ENCODE data around the gene ATG5.

The ATG5 gene

DNA sequence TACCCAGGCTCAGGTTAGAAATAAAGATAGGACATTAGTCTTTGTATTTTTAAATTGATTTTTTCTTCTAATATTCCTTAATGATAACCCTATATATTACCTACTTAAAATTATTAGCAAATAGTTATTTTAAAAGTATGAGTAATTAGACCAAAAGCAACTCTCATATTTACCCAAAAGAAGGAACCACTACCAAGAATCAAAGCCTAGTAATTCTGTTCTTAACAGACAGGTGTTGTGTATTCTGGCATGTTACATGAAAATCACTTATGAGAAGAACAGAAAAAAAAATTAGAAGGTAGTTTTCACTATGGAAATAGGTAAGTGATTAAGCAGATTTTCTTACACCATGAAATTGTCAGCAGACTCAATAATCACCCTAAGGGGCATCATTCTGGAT is 105.1 kb downstream of the ATG5 start:
- DNase-seq (ENCODE audit: low read depth) = no peak

DNA sequence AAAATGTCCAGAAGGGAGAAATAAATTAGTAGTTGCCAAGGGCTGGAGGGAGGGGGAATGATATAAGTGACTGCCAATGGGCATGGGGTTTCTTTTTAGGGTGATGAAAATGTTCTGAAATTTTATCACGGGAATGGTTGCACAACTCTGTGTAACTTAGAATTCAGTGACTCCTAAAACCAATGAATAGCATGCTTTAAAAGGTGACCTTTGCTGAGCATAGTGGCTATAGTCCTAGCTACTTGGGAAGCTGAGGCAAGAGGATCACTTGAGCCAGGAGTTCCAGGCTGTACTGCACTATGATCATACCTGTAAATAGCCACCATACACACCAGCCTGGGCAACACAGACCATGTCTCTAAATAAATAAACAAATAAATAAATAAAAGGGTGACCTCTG is 109.0 kb downstream of the ATG5 start:
- DNase-seq (ENCODE audit: low read depth) = no peak

DNA sequence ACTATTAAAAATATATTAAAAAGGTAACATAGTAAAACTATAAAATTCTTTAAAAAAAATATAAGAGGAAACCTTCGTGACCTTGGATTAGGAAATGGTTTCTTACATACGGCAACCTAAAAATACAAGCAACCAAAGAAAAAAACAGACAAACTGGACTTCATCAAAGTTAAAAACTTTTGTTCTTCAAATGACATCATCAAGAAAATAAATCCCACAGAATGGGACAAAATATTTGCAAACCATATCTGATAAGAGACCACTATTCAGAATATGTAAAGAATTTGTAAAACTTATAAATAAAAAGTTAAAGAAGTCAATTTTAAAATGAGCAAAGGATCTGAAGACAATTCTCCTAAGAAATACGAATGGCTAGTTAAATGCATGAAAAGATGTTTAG is 110.0 kb downstream of the ATG5 start:
- DNase-seq (ENCODE audit: low read depth) = no peak

DNA sequence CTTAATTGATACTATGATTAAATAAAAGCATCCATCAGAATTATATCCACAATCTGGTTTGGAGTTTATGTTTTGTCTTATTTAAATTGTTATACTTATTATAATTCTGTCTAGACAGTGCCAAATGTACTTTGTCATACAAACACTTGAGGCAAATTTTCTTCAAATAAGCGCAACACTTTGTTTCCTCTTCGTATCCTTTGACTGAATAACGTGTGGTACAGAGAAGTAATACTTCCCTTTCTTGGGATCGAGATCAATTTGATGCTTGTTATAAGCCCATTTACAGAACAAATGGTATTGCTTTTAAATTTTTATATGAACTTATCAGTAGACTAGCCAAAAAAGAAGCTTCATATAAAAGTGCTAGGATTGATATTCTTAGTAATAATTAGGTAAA is 111.0 kb downstream of the ATG5 start:
- DNase-seq (ENCODE audit: low read depth) = no peak

DNA sequence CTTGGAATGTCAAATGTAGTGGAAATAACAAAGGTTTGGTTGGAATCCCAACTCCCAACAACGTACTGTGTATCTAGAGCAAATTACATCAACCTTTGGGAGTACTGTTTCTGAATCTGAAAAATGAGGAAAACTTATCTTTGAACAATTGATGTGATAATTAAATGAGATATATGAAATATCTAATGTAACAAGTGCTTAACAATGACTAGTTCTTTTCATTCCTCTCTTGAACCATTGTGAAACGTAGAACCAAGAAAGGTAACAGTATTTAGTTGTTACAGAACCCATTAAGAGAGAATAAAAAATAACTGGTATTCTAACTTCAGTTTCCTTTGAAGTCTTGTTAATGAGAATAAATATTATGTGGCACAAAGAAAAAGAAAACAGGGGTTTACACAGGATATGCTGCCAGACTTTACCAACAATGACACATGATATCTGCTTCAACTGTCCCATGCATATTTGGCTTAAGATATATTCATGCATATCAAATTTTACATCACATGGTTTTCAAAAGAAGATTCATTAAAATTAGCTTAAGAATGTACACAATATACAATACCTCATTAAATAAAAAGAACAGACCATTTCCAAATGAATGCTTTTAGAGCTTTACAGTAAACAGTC is 111.8 kb downstream of the ATG5 start:
- no peak for DNase-seq (ENCODE audit: low read depth)

DNA sequence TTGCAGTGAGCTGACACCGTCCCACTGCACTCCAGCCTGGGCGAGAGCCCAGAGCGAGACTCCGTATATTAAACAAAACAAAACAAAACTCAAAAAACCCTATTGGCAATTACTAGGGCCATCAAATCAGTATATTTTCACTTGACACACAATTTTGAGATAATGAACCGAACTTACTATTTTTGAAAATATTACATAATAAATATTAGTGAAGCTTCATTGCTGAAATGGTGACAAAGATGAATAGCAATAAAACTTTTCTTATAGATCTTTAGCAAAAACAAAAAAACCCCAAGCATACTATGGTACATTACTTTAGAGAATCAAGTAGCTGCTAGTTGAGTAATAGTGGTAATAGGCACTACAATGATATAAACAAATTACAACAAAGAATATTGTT is 113.0 kb downstream of the ATG5 start:
- no peak for DNase-seq (ENCODE audit: low read depth)

DNA sequence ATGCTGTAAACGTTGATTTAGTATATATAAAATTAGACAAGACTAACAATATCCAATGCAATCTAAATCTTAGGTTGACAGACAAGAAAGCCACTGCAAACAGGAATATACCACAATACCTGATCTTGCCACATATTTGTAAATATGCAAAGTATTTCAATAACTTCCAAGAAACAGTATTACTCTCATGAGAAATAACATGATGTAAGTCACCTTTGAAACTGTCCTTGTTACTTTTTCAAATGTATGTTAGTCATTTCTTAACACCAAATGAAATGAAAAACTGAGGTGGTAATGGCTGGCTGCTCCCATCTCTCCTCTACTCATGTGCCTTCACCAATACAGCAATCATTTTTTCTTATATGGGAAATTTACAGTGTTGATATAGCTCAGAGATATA is 118.7 kb downstream of the ATG5 start:
- DNase-seq (ENCODE audit: low read depth) = no peak

DNA sequence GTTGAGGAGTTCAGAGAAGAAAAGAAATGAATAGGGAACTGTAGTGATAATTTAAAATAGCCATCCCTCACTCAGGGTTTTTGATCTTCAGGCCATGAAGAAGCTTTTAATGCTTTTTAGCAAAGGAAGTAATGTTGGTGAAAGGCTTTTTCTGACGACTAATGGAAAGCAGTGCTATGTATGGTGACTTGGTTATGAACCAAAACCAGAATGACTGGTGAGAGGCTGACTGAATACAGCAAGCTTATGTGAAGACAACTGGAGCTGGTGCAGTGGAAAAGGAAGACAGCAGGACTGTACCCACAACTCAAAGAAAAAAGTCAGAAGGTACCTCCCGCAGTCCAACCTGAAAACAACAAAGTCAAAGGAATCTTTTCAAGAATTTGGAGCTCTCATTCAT is 120.6 kb downstream of the ATG5 start:
- no peak for DNase-seq (ENCODE audit: low read depth)

DNA sequence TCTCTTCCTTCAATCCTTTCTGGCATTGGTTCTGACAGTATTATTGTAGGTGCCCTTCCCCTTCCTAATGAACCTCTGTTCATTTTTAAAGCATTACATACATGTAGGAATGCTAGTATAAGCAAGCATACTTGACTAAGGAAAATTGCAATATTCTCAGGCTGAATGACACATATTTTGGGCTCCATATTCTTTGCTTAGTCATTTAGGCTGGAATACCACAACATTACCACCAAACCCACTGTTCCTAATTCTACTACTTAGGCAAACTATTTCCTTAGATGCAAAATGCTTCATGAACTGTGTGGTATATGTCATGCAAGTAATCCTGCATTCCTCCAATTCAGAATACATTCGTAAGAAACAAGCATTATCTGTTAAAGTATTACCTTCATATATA is 125.6 kb downstream of the ATG5 start:
- peak; percentile 76 for DNase-seq (ENCODE audit: low read depth)

DNA sequence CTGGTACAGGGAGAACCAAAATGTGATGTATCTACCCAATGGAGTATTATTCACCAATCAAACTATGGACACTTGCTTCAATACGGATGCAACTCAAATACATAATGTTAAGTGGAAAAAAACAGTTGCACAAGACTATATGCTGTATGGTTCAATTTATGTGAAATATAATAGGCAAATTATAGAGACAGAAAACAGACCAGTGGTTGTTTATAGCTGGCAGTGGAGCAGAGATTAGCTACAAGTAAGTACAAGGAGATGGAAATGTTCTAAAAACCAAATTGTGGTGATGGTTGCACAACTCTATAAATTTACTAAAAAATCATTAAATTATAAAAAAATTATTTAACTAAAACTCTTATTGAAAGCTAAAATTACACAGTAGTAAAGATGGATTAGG is 126.2 kb downstream of the ATG5 start:
- no peak for DNase-seq (ENCODE audit: low read depth)

DNA sequence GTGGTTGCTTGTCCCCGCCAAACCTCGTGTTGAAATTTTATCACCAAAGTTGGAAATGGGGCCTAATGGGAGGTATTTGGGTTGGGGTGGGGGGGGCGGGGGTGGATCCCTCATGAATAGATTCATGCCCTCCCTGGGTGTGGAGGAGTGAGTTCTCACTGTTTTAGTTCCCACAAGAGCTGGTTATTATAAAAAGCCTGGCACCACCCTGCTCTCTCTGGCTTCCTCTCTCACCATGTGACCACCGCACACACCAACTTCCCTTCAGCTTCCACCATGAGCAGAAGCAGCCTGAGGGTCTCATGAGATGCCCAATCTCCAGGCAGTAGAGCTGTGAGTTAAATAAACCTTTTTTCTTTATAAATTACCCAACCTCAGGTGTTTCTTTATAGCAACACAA is 128.1 kb downstream of the ATG5 start:
- DNase-seq (ENCODE audit: low read depth) = no peak

DNA sequence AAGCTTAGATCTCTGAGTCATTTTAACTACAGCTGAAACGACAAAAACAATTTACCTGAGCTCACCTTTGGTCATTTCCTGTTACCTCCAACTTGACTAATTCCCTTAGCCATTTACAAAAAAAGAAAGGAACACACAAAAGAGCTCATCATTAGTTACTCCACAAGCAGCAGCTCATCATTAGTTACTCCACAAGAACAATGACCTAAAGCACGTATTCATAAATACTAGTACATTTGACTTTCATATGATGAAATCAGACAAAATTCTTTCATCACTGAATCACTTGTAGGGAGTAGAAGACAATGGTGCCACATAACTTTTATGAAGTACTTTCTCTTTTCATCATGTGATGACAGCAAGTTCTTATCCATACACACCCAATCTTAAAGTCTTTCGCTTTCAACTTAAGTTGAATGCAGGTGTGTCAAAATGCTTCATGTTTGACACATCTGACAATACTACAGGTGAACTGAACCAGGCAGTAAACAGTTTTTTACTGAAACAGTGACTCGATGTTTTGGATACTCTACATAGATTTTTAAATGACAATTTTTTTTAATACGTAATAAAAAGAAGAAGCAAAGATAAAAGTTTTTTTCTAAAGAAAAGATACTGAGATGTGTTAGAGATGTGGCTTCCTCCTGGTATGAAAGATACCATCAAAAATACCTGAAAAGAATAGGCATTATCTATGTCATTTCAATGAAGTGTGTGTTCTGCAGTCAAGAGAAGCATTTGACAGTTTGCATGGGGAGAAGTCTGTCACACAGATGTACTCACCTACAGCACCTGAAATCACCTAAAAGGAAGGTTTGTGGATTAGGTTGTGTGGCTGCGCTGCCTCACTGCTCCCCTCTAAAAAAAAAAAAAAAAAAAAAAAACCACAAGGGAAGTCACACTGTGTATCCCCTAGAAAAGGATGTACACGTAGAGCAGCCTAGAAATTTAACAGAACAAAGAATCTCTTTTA is 130.3 kb downstream of the ATG5 start:
- DNase-seq (ENCODE audit: low read depth) = no peak

DNA sequence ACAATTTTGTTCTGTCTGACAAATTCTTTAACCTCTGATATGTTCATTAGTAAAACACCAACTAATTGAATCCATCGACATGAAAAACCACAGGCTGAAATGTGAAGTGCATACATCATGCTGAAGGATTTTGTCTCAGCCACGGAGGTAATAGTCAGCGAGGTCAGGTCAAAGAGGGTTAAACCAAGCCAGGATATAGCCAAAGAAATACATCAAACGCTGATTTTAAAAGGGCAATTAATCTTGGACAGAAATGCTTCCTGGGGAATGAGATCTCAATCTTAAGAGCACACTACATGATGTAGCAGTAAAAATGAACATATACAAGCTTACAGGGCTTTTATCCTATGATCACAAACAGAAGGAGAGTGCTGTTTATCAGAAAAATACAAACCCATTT is 132.7 kb downstream of the ATG5 start:
- no peak for DNase-seq (ENCODE audit: low read depth)

DNA sequence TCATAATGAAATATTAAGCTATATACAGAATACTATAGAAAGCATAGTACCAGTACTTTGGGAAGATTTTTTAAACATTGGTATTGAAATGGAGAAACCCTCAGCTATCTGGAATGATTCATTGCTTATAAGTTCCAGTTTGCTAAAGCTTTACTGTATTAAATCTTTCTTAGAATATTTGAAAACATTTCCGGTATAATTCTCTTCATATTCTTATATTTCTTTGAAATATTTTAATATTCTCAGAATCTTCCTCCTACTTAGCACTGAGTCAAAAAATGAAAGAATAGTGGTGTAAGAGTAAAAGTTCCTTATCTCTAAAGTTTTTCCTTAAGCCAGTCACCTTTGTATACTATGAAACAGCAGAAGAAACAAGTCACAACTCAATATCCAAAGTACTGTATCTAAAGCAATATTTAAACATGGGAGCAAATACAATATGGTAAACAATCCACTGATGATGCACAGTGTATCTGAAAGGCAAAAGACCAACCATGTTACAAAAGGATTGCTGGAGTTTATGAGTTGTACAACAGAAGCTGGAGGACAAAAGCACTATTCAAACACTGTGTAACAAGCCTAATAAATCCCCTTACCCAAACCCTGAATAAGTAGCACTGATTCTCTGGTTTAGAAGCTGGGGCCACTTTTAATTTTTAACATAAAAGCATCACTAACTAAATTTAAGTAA is 137.3 kb downstream of the ATG5 start:
- DNase-seq (ENCODE audit: low read depth) = no peak

DNA sequence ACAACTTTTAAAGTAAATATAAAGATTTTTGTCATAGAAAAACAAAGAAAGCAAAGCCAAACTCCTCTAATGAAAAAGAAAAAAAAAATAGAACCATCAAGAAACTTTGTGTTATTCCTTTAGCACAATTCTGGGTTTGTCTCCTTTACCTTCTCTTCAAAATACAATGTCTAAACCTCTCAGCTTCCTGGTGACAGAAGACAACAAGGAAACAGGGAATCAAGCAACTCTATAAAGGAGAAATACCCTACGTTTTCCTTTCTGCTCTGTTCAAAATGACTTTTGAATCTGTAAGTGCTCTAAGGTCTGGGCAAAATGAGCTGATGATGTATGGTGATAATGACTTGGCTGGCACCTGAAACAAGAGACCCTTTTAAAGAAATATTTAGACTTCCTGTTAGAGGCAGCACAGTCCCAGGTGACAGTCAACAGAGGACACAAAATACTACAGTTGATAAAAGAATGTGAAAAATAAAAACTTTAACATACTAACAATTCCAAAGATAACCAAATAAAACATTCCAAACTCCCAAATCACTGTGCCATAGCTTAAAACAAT is 138.1 kb downstream of the ATG5 start:
- DNase-seq (ENCODE audit: low read depth) = no peak

DNA sequence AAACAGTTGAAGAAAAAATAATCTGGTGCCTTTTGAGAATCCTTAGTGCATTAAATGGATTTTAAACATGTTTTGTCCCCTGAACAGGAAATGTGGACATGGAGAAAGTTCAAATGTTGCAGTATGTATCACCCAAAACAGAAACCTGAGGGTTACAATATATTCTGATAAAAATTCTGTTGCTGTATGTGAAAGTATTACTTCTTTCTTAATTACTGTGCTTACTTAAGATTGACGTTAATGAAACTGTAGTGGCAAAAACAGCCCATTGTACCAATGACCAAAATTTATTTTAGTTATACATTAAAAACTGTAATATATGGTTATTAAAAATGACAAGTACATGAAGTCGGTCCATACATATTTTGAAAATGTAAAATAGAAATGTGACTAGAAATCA is 138.8 kb downstream of the ATG5 start:
- no peak for DNase-seq (ENCODE audit: low read depth)

DNA sequence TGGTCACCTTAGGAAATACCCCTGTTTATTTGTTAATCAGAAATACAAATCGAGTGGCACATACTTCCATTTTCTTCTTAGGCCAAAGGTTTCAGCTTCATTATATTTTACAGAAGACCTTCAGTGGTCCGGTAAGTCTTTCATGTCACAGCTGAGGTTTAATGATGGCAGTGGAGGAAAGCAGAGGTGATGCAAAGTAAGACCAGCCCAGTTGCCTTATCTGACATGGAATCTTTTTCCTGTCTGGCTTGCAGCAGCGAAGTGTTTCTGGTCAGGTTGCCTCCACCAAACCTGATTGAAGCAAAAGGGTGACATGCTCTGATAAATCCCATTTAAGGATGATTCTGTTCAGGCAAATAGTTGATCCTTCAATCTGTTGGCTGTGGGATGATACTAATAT is 139.4 kb downstream of the ATG5 start:
- DNase-seq (ENCODE audit: low read depth) = no peak

DNA sequence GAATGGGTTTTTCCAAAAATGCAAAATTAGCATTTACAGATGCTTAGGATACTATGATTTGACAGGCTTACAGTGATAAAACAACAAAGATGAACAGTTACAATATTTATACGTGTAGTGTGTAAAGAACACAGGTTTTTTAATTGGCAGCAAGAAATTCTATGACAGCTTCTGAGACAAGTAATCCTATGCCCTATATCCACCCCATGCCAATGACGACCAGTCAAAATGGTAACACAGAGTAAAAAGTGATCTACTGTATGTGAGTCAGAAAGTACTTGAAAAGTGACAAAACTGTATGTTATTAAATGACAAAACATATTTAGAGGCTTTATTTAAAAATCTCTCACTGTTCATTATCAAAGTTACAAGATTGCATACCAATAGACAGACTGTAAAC is 139.9 kb downstream of the ATG5 start:
- DNase-seq (ENCODE audit: low read depth) = no peak

DNA sequence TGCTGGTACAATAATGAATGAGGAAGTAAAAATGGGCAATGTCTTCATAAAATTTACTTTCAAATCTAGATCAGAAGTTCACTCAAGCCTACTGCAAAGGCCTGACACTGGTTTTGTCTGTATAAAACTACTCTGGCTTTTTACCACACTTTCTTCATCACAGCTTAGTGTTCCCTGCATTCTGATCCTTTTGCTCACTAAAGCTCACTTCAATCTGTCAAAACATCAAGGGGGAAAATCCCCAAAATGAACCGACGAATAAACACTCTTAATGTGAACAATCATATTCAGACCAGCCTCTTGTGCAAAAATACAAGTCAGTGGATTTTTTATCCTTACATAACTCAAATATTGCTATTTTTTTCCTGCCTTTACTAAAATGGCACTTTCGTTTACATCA is 140.9 kb downstream of the ATG5 start:
- DNase-seq (ENCODE audit: low read depth) = no peak

DNA sequence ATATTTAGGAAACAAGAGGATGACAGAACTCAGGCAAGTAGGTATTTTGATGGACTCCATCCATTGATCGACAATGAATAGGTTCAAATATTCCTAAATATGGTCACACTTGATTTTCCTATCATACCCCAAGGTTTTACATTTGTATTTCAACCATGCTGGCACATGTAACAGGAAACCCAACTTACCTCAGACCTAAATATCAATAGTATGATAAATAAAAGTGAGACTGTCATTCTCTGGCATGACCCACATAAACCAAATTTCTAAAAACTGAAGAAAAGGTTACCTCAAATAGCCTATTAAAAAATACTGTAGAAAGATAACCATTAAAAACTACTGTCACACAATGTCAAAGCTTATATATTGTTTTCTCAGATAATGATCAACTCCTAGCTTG is 142.1 kb downstream of the ATG5 start:
- DNase-seq (ENCODE audit: low read depth) = no peak

DNA sequence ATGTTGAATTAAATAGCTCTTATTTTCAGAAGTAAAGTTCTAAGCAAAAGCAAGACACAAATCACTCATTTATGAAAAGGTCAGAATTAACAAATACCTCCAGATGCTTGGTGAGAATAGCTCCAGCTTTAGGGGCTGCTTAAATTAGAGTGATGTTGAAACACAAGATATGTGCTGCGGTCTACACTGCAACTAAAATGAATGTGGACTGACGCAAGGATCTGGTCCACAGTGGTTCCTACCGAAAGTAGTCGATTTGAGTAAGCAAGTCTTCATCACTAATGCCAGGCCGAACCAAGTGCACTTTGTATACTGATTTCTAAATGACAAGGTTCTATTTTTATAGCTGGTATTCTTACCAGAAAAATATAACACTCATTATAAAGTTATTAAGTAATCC is 143.1 kb downstream of the ATG5 start:
- DNase-seq (ENCODE audit: low read depth) = no peak

DNA sequence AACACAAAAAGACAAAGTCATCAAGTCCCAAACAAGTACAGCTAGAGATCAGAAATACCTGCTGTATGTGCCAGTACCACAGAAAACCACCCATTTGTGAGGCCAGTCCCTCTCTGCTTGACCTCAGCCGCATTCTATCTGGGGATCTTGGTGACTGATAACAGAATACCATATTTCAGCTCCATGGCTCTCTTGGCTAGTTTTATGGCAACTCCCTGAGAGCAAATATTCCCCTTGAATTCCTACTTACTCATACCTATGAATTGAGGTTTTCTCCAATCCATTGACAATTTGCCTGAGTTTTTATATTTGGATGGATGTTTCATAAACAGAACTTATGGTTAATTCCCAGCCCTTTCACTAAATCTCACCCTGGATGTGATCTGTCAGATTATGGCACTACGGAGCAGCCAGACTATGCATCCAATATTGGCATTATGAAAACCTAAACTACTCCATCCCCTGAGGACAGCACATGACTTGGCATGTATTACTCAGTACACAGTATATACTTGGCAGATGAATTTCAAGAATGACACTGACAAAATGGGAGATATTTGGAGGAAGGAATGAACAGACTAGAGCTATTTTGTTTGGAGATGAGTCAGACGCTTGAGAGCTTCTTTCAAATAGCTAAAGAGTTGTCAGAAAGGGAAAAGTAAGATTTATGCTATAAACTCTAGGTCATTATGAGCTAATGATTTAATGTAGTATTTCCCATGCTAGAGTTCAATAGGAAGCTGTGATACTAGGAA is 143.7 kb downstream of the ATG5 start:
- peak; percentile 60 for DNase-seq (ENCODE audit: low read depth)

Measured in stromal cell of bone marrow (primary cell).